OCI-LY1 (cell line): ENCODE results near the gene MXD4.

ENCODE experiments used
- CTCF ChIP-seq: fragments of 200-600 bp; sonication (generic), shearing (Covaris generic); IDR thresholded peaks from 2 replicates; pipeline ENCODE4 v1.5.1; 2017; ENCODE audit warnings: mild to moderate bottlenecking, antibody characterized with exemption, low read length, moderate library complexity, mixed read lengths
- EZH2 ChIP-seq: fragments of 200-600 bp; sonication (generic), shearing (Covaris generic); IDR thresholded peaks from 2 replicates; pipeline ENCODE4 v1.8.0; 2017; ENCODE audit warnings: borderline replicate concordance, mixed run types, mild to moderate bottlenecking, antibody characterized with exemption, low read length, moderate library complexity, mixed read lengths

GRCh38 chr4:2262944-2263250, 988 bp upstream of the MXD4 start:
- TF ChIP-seq CTCF, result no peak
- no peak for TF ChIP-seq EZH2
